GM21737 (cell line): ENCODE data around the gene MID1.
A peak's percentile ranks its signal among the peaks of the same experiment; 100 is the strongest.

Experiments
- ATAC-seq: cut with Tn5 transposase; IDR thresholded peaks from one replicate; pipeline ENCODE4 v1.9.1; 2021; ENCODE audit warnings: mild to moderate bottlenecking, moderate library complexity; ENCODE audit not compliant: unreplicated experiment

Gene MID1

DNA sequence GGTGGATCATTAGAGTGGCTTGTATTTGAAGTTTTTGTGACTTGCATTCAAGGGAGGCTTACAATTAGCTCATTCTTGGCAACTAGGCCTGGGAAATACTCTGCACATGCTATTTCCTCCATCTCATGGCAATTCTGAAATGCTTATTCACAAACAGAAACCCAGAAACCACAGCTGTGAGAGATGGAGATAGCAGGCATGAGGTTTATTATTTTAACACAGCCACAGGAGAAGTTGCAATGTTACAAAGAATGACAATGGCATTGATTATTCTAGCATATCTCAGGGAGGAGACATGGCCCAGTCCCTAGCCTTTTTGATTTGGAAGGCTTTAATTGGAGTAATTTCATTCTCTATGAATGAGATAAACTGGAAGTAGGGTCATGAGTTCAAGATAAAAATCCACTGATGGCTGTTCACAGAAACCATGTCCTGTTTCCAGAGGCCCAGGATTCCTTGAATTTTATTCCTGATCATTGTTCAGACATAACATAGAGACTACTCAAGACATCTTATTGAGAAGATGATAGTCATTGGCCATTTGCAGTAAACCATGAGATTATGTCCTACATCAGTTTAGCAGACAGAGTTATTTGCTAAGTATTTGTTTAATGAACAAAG lies 123.9 kb downstream of the MID1 start:
- ATAC-seq, result no peak

GRCh38 chrX:10495677-10496076 lies 124.7 kb downstream of the MID1 start:
- ATAC-seq, result no peak

GRCh38 chrX:10492250-10492649 lies 128.1 kb downstream of the MID1 start:
- no peak for ATAC-seq

GRCh38 chrX:10486373-10486772 lies 134.0 kb downstream of the MID1 start:
- ATAC-seq, result no peak

GRCh38 chrX:10485326-10485725 lies 135.1 kb downstream of the MID1 start:
- no peak for ATAC-seq

- ATAC-seq, result no peak
These were observed 135.6 kb downstream of the MID1 start for GRCh38 chrX:10484683-10485247.

- ATAC-seq, result no peak
These were observed 137.1 kb downstream of the MID1 start for GRCh38 chrX:10483191-10483831.

DNA sequence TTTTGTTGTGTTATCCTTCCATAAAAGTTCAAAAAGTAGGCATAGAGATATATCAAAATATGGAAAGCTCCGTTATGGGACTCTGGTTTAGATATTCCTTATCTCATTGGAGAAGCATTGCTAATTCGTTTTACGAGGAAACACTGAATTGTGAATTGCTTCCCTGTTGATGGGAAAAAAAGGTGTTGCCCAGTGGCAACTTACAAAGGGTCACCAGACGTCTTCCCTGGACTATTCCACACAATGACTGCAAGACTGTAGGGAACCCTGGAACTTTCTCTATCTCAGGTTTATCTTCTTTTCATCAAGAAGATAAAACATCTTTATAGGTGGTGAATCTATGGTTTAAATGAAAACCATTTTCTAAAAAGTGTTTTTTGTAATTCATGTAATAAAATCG lies 137.7 kb downstream of the MID1 start:
- no peak for ATAC-seq

GRCh38 chrX:10482261-10482660 lies 138.1 kb downstream of the MID1 start:
- ATAC-seq, result peak; percentile 75

GRCh38 chrX:10480861-10481260 lies 139.5 kb downstream of the MID1 start:
- ATAC-seq, result no peak

GRCh38 chrX:10479508-10479907 lies 140.9 kb downstream of the MID1 start:
- no peak for ATAC-seq

- ATAC-seq, result no peak
These were observed 142.9 kb downstream of the MID1 start for GRCh38 chrX:10477525-10477924.

DNA sequence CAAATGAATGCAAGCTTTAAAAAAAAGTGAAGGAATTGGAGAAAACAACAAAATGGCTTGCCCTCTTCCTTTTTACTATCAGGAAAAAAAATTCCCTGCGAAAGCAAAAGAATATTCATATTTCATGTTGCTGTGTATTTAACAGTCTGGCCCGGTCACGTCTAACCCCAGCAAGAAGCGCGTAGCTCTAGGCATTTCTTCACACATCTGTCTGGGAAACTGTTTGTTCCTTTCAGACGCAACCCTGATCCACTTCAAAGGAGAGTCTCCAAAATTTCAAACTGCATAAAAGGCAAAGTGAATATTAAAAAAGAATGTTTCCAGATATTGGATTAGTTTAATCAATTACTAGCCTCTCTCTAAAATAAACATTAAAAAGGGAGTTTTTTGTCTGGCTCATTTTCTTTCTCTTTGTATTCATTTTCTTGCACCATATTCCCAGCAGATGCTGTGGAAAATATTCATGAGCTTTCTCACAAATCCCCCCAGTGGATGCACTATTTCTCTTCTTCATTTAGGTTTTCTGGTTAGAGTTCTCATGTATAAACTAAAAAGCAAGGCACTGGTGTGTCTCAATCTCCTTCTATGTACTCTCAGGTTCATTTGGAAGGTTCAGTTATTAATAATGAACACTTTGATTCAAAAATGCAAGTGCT lies 145.3 kb downstream of the MID1 start:
- ATAC-seq, result no peak

- ATAC-seq, result no peak
These were observed 145.9 kb downstream of the MID1 start for GRCh38 chrX:10474510-10474909.

DNA sequence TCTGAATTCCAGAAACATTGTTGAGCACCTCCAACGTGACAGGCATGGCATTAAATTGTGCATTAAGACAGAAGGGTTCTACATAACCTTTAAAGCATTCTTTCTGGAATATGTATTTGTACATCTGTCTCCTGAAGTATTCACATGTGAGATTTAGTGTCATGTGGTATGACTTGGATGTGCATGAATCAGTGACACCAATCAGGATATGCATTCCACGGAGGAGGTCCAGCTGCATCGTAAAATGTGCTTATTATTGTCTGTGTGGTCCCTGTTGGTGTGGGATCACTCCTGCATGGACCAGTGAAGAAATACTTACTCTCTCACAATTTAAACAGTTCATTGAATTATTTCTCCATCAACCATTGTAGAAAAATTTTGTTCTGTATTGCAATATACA lies 149.0 kb downstream of the MID1 start:
- no peak for ATAC-seq

DNA sequence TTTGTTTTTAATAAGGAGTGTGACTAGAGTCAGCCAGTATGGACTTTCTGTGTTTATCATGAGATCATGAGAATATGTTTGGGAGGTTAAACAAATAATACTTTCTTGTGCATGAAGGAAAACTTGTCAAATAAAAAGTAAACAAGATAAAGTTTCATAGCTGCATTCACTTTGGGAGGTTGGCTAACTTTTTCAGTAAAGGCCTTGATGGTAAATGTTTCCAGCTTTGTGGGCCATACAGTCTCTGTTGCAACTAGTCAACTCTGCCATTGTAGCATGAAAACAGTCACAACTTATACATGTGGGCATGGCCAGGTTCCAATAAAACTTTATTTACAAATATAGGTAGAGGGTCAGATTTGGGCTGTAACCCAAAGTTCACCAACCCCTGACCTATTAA lies 150.4 kb downstream of the MID1 start:
- no peak for ATAC-seq

GRCh38 chrX:10467793-10468192 lies 152.6 kb downstream of the MID1 start:
- ATAC-seq, result no peak

- no peak for ATAC-seq
These were observed 155.1 kb downstream of the MID1 start for GRCh38 chrX:10465254-10465653.

DNA sequence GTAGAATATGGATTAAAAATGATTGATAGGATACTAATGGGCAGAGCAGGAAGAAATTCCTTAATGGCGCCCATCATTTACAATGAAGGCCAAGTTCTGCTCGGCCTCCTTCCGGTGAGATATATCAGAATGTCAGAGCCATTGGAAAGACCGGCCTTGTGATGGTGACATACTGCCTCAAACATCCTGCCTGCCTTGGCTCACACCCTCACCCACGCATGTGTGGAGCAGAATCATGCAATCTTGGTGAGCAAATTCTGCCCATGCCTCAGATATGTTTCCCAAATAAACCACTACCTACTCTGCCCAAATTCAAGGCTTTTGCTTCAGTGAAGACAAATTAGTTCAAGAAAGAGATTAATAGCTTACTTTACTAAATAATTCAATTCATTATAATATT lies 163.3 kb downstream of the MID1 start:
- ATAC-seq, result no peak

GRCh38 chrX:10453945-10454344 lies 166.4 kb downstream of the MID1 start:
- ATAC-seq, result no peak

DNA sequence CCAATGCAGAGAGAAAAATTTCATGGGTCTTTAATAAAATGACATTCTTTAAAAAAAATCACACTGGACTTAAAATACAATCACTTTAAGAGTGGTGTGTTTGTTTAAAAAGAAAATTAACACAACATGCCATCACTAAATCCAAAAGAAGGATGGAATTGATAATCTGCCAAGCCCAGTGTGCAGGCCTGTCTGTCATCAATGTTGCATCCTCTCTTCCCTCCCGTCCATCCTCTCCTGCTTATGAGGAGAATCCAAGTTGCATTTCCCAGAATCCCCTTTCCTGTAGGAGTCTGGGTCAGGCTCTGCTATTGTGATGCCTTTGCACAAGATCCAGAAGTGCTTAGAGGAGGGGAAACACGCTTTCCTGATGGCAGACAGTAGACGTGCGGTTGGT lies 169.4 kb downstream of the MID1 start:
- ATAC-seq, result no peak
